GM12865 (cell line): ENCODE results near the gene LRRC61.

Experiments used
- DNase-seq: peaks from one replicate; pipeline ENCODE4 v3.0.0; 2010; ENCODE audit warnings: low read depth
- H3K4me3 ChIP-seq: 2 replicates; pipeline ENCODE4 v1.5.1; 2011; ENCODE audit warnings: mild to moderate bottlenecking, low read depth, low read length, control low read depth
- CTCF ChIP-seq: IDR thresholded peaks from 2 replicates; pipeline ENCODE4 v1.5.1; 2011; ENCODE audit warnings: low read length, control low read depth, low read depth, inconsistent platforms; ENCODE audit not compliant: insufficient read depth; ENCODE audit errors: missing control alignments

The LRRC61 gene

GRCh38 chr7:150351587-150352194, 28.5 kb downstream of the LRRC61 start:
- DNase-seq, result no peak
- TF ChIP-seq CTCF, result no peak

DNA sequence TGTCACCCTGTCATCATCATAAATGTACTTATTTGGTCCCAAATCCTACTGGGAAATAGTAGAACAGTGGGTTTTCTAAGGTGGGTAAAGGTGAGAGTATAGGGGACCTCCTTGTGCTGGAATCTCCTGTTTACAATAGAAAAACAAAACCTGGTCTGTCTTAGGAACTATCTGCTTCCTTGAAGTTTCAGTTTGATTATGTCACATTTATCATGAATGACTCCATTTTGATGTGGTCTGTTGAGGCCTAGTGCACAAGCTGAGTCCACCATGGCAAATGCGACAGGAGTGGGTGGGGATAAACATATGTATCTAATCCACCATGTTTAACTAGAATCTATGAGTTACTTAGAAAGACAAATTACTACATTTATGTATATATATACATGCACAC, 32.5 kb downstream of the LRRC61 start:
- H3K4me3 ChIP-seq, result no peak overlapping the region
- no peak for TF ChIP-seq CTCF
- DNase-seq, result no peak

More at GRCh38 chr7:150351587-150352194, 28.5 kb downstream of the LRRC61 start:
- H3K4me3 ChIP-seq, result no peak overlapping the region

DNA sequence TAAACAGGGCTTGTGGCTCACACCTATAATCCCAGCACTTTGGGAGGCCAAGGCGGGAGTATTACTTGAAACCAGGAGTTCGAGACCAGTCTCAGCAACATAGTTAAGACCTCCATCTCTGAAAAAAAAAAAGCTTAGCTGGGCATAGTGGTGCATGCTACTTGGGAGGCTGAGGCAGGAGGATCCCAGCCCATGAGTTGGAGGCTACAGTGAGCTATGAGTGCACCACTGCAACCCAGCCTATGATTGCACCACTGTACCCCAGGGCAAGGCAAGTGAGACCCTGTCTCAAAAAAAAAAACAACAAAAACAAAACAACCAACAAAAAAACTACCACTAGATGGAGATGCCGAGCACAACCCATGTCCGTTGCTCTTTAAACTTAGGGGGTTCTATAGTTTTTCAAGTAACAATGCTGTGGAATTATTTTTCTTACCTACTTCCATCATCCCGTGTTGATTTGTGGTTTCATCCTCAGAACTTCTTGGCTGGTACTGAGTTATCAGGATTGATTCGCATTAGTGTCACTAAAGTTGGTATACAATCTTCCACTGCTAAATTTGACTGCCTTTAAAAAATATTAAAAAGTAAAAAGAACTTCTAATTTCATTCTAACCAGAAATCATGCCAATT, 33.2 kb downstream of the LRRC61 start:
- TF ChIP-seq CTCF, result peak; percentile 66
- peak; percentile 65 for DNase-seq
- no peak overlapping the region for H3K4me3 ChIP-seq

DNA sequence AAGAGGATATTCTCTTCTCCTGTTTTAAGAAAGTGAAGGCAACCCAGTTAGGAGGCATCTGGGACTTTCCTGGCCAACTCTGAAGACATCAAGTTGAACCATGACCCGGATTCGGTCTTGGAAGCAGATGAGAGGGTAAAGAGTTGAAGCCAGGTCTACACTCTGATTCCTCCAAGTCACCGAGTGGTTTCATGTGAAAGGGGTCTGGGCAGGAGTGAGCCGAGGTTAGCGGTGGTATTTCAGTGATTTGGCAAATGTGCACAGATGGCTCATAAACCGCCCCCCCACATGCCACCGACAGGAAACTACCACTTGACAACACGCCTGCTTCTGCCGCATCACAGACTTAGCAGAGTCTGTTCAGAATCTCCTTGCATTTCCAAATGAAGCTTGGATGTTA, 34.1 kb downstream of the LRRC61 start:
- DNase-seq, result peak; percentile 68
- H3K4me3 ChIP-seq, result no peak overlapping the region
- no peak for TF ChIP-seq CTCF

DNA sequence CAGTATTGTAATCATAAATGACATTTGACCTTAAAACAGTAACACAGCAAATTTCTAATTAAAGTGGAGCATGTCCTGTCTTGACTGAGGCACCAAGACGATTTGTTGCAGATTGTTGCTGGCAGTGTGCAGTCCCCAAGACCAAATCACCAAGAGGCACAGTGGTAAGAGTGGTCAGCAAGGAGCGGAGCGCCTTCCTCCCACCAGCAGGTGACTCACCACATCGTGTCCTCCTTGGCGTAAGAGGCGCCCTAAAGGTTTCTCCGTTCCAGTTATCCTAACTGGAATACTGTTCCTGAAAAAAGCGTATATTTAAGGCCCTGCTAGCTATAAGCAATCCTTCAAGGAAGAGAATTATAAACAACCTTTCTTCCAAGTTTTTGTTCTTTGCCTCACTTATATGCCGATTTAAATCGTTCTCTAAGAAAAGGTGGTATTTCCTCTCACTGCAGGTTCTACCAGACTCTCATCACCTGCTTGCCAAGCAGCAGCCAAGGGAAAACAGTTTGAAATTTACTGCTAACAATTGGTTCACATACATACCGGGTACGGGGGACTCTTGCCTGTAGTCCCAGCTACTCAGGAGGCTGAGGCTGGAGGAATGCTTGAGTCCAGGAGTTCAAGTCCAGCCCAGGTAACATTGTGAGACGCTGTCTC, 34.7 kb downstream of the LRRC61 start:
- H3K4me3 ChIP-seq, result no peak overlapping the region
- DNase-seq, result no peak
- TF ChIP-seq CTCF, result no peak

GRCh38 chr7:150358433-150358832, 35.3 kb downstream of the LRRC61 start:
- DNase-seq, result no peak
- TF ChIP-seq CTCF, result no peak
- no peak overlapping the region for H3K4me3 ChIP-seq
